ENCODE measurements around the gene TRAPPC4.
"Not testable (repeated sequence)": the region's sequence is repeated elsewhere in the genome, so short reads cannot be mapped to it uniquely, and the experiment has no call there.

The TRAPPC4 gene, protein sequence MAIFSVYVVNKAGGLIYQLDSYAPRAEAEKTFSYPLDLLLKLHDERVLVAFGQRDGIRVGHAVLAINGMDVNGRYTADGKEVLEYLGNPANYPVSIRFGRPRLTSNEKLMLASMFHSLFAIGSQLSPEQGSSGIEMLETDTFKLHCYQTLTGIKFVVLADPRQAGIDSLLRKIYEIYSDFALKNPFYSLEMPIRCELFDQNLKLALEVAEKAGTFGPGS

GRCh38 chr11:119018074-119018938 lies at the start of gene TRAPPC4, which contains the start of gene RPS25:
Gene TRAPPC4, plus strand, starts transcription at chr11:119018766. Its CDS starts 30 bp downstream, at chr11:119018796.
Gene RPS25, minus strand, starts transcription at chr11:119018343. Its CDS starts 59 bp downstream, at chr11:119018284.
- peak; percentile 95 for DNase-seq (ENCODE audit: low spot score)

- DNase-seq (ENCODE audit: low spot score) = not testable (repeated sequence)
Measured at GRCh38 chr11:118969508-118969907, 49.1 kb upstream of the TRAPPC4 start.

DNA sequence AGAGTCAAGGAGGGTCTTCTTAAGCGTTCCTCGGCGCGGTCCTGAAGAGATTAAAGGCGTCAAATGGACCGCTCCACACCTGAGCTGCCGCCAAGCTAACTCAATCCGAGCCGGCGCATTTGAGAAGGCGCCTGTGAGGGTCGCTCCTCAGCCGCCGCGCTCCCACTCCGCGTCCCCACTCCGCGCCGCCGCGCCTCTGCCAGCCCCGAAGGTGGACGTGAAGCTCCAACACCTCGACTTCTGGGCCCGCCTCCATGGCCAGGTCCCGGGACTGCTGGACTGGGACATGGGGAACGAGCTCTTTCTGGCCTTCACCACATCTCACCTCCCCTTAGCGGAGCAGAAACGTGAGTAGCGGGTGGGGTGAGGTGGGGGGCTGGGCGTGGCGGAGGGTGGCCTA lies 46.9 kb upstream of the TRAPPC4 start, which contains the start of gene FOXR1:
Gene FOXR1 (plus strand): TSS at position 116 of the 400 bp plus-strand sequence. CDS start 171 bp downstream, at position 287.
- no peak for DNase-seq (ENCODE audit: low spot score)

DNA sequence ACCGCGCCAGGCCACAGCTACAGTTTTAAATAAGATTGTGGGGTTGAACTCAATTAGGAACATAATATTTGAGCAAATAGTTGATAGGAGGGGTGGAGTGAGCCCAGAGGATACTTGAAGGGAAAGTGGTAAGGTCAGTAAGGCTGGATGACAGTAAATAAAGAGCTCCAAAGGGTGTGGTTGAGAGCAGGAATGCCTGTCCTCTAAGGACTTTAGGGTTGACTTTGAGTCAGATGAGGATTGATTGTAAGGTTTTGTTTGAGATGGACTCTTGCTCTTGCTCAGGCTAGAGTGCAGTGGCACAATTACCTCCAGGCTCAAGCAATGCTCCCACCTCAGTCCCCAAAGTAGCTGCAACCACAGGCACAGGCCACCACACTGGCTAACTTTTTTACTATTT lies 44.6 kb upstream of the TRAPPC4 start:
- no peak for DNase-seq (ENCODE audit: low spot score)

GRCh38 chr11:118975771-118976709 lies 42.5 kb upstream of the TRAPPC4 start:
- DNase-seq (ENCODE audit: low spot score) = no peak

GRCh38 chr11:118979434-118979833 lies 39.1 kb upstream of the TRAPPC4 start:
- no peak for DNase-seq (ENCODE audit: low spot score)

GRCh38 chr11:118980191-118980881 lies 38.2 kb upstream of the TRAPPC4 start:
- DNase-seq (ENCODE audit: low spot score) = no peak

DNA sequence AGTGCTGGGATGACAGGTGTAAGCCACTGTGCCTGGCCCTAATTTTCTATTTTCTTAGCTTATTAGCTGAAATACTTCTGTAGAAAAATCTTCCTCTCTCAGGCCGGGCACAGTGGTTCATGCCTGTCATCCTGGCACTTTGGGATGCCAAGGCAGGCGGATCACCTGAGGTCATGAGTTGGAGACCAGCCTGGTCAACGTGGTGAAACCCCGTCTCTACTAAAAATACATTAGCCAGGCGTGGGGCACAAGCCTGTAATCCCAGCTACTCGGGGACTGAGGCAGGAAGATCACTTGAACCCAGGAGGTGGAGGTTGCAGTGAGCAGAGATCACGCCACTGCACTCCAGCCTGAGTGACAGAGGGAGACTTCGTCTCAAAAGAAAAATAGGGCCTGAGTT lies 34.2 kb upstream of the TRAPPC4 start:
- DNase-seq (ENCODE audit: low spot score) = not testable (repeated sequence)

DNA sequence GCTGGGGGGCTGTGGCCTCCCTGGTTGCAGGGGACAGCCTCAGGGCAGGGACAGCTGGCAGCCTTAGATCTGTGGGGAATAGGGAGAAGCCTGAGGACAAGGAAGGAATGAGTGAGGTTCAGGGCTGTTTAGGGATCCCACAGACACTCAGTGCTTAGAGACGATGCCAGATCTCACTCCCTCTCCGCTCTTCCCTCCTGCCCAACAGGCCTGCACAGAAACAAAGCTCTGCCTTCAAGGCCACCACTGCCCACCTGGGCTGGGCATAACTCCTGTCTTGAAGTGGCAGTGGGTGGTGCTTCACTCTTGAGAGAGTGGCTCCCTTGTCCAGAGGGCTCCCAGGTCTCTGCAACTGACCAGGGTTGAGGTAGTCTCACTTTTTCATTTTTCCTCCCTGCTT lies 33.7 kb upstream of the TRAPPC4 start:
- DNase-seq (ENCODE audit: low spot score) = no peak

DNA sequence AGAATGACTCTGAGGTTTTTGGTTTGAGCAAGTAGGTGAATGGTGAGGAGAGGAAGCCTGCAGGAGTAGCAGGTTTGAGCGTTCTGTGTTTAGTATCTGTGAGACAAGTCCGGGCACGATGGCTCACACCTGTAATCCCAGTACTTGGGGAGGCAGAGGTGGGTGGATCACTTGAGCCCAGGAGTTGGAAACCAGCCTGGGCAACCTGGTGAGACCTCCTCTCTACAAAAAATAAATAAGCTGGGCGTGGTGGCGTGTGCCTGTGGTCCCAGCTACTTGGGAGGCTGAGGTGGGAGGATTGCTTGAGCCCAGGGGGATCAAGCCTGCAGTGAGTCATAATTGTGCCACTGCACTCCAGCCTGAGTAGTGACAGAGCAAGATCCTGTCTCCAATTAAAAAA lies 30.3 kb upstream of the TRAPPC4 start:
- DNase-seq (ENCODE audit: low spot score) = no peak

- DNase-seq (ENCODE audit: low spot score) = not testable (repeated sequence)
Measured at GRCh38 chr11:118991486-118992038, 27.0 kb upstream of the TRAPPC4 start.

DNA sequence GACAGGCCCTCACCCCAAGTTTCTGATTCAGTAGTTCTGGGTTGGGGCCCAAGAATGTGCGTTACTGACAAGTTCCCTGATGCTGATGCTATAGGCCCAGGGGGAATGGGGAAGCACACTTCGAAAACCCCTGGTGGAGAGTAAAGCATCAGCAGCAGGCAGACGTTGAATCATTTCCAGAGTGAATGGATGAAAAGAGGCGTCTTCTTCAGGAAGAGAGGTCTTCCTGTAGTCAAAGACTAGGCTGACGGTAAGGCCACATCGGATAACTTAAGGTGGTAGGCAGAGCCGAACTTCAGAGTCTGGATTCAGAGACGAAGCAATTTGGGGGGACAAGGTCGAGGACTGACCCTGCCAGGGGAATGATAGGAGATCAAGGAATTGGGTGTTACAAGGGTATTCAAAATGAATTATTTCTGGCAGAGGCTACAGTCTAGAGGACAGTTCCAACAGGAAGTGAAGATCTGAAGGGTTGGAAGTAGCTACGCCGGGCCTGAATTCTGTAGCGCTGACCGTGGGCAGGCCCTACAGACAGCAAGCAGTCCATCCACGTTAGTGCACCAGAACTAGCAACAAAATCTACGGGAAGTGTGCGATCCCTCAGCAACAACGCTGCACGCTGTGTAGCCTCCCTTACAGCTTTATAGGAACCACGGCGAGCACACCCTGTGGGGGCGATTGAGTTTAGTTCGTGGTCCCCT lies 21.5 kb upstream of the TRAPPC4 start:
- DNase-seq (ENCODE audit: low spot score) = no peak

DNA sequence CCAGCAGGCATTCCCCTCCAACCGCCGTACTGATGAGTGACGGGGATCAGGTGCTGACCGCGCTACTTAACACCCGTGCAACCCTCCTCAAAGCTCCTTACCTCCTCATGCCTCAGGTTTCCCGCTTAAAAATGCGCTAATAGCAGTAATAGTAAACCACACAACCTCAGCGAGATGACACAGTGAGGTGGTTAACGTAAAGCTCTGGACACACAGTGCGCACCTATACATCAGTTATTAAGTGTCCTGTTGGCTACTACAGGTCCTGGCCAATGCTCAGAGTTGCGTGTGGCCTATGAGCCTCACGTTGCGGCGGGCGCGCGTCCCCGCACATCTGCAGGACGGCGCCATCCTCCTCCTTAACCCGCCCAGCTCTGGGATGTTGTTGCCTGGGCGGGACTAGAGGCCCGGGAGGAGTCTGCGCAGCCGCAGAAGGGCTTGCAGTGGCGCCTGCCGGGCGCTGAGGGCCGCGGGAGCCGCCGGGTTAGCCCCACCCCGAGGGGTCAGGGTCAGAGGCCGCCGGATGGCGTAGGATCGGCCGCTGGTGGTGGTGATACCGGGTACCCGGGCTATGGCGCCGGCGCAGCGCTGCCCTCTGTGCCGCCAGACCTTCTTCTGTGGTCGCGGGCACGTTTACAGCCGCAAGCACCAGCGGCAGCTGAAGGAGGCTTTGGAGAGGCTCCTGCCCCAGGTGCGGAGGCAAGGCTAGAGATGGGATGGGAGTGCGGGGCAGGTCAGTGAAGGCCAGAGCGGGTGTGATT lies 20.8 kb upstream of the TRAPPC4 start, which contains the start of gene CENATAC:
Gene CENATAC (plus strand): TSS at position 512 of the 761 bp plus-strand sequence. CDS start 60 bp downstream, at position 572.
- peak; percentile 96 for DNase-seq (ENCODE audit: low spot score)

DNA sequence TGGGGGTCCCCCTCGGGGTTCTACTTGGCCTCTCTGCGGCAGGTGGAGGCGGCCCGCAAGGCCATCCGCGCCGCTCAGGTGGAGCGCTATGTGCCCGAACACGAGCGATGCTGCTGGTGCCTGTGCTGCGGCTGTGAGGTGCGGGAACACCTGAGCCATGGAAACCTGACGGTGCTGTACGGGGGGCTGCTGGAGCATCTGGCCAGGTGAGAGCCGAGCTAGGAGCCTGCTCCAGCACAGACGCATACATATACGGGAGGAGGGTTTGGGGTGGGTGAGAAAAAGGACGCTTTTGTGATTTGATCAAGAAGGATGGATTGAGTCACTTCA lies 20.2 kb upstream of the TRAPPC4 start:
- no peak for DNase-seq (ENCODE audit: low spot score)

DNA sequence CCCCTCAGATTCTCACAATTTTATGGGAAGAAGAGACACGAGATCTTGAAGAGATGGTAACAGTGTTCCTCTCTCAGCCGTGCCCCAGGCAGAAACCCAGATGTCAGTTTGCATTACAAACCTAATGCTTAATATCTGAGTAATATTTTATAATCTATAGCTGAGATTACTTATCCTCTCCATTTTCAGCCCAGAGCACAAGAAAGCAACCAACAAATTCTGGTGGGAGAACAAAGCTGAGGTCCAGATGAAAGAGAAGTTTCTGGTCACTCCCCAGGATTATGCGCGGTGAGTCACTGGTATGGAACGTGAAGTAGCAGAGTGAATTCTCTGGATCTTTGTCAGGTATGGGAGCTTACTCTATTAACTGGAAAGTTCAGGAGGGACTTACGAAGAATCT lies 19.7 kb upstream of the TRAPPC4 start:
- no peak for DNase-seq (ENCODE audit: low spot score)

DNA sequence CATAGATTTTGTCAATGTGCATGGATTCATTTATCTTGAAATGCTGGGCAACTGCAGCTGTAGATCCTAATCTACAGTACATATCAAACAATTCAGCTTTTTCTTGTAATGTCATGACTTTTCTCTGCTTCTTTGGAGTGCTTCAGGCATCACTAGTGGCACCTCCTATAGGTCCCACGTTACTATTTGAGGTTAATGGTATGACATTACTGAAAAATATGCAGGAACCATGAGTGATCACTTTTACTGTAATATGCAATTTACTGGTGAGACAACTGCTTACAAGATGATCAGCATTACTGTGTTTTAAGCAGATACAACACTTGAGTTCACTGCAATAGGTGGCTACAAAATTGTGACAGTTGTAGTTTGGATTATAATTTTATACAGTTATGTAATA lies 17.7 kb upstream of the TRAPPC4 start:
- DNase-seq (ENCODE audit: low spot score) = no peak

DNA sequence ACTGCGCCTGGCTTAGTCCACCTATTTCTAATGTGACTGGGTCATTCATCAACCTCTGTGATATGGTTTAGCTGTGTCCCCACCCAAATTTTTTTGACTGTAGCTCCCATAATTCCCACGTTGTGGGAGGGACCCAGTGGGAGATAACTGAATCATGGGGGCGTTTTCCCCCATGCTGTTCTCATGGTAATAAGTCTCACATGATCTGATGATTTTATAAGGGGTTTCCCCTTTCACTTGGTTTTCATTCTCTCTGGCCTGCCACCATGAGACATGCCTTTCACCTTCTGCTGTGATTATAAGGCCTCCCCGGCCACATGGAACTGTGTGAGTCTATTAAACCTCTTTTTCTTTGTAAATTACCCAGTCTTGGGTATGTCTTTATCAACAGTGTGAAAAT lies 11.9 kb upstream of the TRAPPC4 start:
- no peak for DNase-seq (ENCODE audit: low spot score)

- DNase-seq (ENCODE audit: low spot score) = no peak
Measured at GRCh38 chr11:119011476-119012053, 7.0 kb upstream of the TRAPPC4 start.

DNA sequence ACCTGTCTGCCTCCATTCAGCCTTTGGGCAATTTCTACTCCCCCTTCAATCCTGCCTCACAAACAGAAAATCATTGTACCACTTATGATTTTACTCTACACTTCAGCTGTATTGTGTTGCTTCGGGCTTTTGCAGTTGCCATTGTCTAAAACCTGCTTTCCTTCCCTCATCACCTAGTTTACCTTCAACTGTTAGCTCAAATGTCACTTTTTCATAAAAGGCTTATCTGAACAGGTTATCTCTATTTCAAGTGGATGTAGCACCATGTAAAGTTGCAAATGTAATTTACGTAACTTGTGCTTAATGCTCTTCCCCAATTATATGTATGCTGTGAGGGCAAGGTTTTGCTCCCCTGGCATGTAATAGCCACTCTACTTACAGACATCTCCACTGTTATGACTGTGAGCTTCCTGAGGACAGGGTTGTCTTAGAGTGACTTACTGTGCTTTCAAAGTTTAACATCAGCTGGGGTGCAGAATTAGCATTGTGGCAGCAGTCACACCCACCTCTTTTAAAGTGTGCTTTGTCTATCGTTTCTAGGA lies 5.9 kb upstream of the TRAPPC4 start:
- DNase-seq (ENCODE audit: low spot score) = no peak
